ENCODE data around the gene ABHD16B.
"Not testable (repeated sequence)": the region's sequence is repeated elsewhere in the genome, so short reads cannot be mapped to it uniquely, and the experiment has no call there.

Gene ABHD16B

DNA sequence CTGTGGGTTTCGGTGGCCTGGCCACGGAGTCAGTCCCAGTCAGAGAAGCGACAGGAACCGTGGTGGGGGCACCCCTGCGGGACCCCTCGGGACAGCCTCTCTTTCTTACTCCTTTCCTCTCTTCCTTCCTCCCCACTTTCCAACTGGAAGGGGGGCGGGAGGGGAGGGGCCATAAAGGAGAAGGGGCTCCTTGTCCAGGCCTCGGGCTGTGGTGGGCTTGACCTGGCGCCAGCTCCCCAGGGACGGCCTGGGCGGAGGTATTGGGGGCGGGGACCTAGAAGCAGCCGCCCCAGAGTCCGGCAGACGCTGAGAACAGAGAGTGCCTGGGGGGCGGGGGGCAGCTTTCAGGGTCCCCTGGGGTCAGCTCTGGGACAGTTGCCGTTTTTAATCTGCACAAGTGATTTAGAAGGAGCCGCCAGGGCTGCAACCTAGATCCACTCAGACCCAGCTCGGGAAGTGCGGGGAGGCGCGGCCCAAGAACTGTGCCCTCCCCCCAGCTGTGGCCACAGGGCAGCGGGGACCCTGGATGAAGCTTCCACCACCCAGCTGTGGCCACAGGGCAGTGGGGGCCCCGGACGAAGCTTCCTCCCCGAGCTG lies 6.4 kb upstream of the ABHD16B start:
- DNase-seq (ENCODE audit: low read depth in 2 of 2) = no peak

DNA sequence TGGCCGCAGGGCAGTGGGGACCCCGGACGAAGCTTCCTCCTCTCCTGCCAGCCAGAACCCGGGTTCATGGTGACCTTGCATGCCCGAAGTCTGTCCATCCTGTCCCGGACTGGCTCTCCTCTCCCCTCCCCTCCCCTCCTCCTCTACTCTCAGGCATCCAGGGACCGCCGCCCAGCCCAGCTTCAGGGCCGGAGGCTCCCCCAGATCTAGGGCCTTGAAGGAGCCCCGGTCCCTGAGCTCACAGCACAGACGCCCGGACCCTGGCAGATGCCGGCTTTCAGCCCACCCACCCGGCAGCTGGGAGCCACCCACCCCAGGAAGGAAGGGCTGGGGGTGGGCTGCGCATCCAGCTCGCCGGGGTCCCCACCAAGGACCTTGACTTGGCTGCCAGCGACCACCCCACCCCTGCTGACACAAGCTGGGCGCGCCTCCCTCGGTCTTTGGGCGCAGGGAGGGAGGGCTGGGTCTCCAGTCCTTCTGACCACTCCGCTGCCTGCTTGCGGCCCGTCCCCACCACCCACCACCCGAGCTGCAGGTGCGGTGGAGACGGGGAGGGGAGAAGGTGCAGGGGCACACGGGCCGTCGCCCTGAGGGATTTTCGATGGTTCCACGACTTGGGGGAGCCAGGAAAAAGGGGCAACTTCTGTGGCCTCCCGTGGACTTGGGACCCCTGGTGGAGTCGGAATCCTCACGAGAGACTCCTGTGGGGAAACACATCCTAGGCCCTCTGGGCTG lies 5.8 kb upstream of the ABHD16B start:
- no peak for DNase-seq (ENCODE audit: low read depth in 2 of 2)

DNA sequence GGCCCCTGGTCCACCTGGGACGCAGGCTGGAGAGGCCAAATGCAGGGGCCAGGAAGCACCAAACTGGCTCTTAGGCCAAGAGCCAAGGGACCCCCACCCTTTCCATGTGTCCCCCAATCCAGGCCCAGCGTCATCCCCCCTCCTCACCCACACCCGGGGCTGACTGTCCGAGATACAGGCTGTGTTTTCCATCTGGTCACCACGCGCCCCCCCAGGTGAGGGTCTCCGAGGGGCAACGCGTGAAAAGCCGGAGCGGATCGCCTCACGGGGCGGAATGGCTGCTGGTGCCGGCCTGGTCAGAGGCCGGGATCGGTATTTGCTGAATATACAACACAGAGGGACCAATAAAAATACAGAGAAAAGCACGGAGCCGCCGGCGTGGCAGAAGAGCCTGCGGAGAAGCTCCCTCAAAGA lies 5.2 kb upstream of the ABHD16B start:
- no peak for DNase-seq (ENCODE audit: low read depth in 2 of 2)

DNA sequence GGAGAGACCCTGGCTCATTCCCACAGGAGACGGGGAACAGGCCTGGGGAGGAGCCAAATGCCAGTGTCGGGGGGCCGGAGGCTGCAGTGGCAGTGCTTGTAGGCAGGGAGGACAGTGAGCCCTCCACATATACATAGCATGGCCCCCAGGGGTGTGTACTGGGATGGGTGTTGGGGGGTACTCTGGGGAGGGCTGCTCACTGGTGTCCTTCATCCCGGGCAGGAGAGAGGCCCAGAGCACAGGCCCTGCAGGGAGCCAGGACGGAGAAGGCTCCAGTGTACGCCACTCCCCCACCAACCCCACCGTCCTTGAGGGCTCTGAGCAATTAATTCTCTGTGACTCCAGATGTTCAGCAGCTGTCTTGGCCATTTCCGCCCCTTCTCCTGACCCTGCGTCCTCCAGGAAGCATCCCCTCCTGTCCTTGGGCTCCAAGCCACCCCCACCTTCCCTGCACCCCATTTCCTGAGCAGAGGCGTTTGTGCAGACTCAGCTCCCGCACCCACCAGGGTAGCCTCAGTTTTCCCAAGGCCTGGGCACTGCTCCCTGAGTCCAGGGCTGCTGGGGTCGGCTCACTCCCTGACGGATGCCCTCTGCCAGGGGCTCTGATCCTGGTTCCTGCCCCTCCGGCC lies 3.4 kb upstream of the ABHD16B start:
- DNase-seq (ENCODE audit: low read depth in 2 of 2) = no peak

DNA sequence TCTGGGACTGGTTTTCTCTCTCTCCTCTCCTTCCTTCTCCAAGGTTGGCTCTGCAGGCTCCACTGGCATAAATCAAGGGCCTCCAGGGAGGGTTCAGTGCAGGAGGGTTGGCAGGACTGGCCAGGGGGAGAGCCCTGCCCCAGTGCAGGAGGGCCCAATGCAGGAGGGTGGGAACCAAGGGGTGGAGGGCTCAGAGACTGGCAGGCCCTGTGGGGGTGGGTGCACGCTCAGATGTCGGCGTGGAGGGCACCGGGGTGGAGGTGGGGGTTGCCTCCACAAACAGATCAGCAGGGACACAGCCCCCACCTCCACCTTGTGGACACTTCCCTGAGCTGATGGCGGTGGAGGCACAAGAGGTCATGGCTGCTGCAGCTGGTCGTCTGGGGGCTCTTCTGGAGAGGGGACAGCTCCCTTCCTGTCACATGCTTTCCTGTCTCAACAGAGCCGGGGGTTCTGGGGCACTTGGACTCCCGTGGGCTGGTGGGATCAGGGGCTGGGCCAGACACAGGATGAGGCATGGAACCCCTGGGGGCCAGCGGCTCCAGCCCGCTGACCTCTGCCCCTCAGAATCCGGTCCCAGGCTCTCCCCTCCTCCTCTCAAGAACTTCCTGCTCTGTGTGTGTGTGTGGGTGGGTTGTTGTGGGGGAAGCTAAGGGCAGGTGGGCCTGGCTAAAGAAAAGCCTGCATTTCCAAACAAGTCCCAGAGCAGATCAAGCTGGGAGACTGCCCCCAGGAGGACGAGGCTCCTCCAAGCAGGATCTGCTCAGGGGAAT lies 2.7 kb upstream of the ABHD16B start:
- DNase-seq (ENCODE audit: low read depth in 2 of 2) = no peak

DNA sequence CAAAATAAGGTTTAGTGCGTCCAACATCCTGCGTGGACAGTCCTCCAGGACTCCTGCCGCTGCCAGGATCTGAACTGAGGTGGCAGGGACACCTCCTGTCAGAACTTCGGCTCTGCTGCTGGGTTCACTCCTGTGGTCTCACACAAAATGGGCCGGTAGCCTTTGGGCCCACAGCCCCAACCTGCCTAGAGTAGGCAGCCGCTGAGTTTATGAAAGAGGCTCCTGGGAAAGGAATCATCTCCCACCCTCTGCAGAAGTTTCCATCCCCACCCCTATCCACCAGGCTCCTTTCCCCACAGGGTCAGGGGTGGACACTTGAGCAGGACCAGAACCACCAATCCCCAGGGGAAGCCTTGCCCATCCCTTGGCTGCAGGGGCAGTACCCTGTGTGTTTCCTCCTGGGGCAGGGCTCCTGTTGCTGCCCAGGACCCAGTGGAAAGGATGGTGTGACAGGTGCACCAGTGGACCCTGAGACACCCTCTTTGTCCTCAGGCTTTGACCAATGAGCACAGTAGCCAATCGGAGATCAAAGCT lies 2.1 kb upstream of the ABHD16B start:
- no peak for DNase-seq (ENCODE audit: low read depth in 2 of 2)

DNA sequence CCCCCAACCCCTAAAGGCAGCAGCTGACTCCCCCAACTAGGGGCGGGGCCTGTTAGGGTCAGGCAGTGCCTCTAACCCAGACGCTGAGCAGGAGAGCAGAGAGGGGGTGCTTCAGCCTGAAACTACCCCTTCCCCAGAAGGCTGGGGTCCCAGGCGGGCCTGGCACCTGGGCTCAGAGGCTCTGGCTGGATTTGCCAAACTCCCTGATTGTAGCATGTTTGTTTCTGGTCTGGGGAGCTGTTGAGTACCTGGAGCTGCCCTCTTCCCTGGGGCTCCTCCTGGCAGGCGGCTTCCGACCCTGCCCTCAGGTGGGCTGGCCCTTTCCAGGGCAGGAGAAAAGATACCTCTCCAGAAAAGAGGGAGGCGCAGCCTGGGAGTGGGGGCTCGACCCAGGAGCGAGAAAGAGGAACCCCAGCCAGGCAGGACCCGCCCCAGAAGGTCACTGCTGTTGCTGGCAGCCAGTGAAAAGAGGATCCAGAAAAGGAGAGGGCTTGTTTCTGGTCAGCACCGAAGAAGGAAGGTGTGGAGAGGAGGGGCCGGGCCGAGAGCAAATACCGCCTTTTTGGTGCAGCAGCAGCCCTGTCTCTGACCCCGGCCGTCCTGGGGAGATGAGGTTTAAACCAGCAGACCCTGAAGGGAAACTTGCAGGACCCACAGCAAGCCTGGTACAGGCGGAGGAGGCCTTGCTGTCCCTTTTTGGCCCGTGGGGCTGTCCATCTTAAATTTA lies 810 bp upstream of the ABHD16B start:
- DNase-seq (ENCODE audit: low read depth in 2 of 2) = no peak

DNA sequence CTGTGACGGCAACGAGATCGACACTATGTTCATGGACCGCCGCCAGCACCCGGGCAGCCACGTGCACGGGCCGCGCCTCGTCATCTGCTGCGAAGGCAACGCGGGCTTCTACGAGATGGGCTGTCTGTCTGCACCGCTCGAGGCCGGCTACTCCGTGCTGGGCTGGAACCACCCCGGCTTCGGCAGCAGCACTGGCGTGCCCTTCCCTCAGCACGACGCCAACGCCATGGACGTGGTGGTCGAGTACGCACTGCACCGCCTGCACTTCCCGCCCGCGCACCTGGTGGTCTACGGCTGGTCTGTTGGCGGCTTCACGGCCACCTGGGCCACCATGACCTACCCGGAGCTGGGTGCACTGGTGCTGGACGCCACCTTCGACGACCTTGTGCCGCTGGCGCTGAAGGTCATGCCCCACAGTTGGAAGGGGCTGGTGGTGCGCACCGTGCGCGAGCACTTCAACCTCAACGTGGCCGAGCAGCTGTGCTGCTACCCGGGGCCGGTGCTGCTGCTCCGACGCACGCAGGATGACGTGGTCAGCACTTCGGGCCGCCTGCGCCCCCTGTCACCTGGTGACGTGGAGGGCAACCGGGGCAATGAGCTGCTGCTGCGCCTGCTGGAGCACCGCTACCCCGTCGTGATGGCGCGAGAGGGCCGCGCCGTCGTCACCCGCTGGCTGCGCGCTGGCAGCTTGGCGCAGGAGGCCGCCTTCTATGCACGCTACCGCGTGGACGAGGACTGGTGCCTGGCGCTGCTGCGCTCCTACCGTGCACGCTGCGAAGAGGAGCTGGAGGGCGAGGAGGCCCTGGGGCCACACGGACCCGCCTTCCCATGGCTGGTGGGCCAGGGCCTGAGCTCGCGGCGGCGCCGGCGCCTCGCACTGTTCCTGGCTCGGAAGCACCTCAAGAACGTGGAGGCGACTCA lies 943 bp downstream of the ABHD16B start:
- DNase-seq (ENCODE audit: low read depth in 2 of 2) = no peak

DNA sequence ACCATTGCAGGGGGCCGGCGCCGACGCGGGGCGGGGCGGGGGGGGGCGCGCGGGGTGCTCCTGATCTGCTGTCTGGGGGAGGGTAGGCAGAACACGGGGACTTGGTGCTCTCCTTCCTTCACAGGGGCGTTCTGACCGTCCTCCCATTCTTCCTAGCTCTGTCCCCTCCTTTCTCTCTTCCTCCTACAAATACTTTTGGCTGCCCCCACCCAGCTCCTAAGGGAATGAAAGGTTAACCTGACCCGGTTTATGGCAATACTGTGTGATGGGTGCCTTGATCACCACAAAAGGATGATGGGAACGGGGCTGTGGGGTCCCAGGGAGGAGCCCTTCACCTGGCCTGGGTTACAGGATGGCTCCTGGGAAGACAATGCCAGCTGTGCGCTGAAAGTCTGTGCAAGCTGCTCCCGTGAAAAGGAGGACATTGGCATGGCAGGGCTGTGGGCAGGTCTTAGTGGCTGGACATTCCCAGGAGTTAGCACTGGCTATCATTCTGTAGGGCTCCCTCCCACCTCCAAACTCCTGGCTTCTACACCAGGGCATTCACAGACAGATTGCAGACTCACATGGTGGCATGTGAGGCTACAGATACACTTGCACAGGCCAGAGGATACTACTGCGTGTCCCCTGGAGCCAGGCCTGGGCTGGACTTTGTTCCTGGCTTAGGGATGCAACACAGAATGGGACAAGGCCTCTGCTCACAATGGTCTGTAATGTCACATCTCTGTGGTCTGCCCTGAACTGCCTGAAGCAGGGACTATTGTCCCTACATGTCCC lies 1.9 kb downstream of the ABHD16B start:
- no peak for DNase-seq (ENCODE audit: low read depth in 2 of 2)

DNA sequence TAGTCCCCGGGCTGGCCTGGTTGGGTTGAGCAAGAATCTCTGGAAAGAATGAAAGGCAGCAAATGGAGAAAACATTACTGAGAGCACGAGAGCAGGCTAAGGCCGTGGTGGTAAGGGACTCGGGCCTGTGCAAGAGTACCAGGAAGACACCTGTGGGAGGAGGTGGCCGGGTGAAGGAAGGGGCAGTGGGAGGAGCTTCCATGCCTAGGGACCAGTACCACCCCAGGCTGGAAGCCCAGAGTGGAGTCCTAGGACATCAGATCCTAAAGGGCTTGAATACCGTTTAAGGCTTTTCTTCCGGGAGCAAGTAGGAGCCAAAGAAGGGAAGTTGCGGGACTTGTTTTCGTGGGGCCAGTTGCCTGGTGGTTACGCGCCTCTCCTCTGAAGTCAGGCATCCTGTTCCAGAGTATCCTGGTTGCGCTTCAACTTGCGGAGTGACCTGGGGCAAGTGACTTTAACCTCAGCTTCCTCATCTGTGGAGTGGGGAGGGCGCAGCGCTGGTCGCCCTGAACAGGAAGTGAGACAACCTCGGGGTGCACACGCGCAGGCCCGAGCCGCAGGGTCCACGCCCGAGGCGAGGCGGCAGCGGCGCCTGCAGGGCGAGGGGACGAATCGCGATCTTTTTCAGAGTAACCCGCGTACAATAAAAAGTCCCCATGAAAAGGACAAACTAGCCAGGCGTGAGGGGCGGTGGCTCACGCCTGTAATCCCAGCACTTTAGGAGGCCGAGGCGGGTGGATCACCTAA lies 2.7 kb downstream of the ABHD16B start:
- peak; percentile 69 to 74 for DNase-seq (ENCODE audit: low read depth in 2 of 2)

DNA sequence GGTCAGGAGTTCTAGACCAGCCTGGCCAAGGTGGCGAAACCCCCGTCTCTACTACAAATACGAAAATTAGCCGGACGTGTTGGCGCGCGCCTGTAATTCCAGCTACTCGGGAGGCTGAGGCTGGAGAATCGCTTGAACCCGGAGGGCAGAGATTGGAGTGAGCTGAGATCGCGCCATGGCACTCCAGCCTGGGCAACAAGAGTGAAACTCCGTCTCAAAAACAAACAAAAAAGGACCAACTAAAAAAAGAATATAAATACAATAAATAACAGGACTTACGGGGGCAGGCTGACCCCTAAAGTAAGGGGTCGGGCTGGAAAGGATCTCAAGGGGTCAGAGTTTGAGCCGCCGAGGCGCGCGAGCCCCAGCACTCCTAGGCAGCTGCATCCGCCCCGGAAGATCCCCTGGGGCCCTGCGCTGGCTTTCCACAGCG lies 3.3 kb downstream of the ABHD16B start:
- no peak for DNase-seq (ENCODE audit: low read depth in 2 of 2)

DNA sequence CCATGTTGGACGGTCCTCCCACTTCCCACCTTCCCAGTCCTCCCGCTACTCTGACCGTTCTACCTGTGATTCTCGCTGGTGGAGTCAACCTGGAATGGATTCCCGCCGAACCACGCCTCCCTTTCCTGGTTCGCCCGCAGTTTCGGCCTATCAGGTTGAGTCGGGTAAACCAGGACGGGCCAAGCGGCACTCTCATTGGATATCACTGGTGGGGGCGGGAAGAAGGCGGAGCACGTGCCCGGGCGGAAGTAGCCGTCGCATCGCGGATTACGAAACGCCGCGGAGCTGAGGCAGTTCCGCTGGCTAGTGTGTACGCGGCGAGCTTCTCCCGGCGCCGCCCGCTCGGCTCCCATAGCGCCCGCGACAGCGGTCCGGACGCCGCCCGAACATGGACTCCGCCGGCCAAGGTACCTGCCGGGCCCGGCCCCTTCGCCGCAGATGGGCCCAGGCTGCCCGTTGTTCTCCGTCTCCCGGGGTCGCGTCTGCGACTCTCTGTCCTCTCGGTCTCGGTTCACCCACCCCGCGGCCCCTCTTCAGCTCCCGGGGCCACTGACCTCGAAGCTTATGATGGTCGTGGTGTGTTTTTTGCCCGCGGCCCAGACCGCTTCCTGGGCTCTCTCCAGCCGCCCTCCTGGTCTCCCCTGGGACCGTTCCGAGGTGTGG lies 3.8 kb downstream of the ABHD16B start, which contains the start of gene TPD52L2:
TPD52L2 (plus strand) TSS at position 293 of the 663 bp plus-strand sequence; CDS start at position 389, 96 bp downstream.
- peak; percentile 98 for DNase-seq (ENCODE audit: low read depth in 2 of 2)

DNA sequence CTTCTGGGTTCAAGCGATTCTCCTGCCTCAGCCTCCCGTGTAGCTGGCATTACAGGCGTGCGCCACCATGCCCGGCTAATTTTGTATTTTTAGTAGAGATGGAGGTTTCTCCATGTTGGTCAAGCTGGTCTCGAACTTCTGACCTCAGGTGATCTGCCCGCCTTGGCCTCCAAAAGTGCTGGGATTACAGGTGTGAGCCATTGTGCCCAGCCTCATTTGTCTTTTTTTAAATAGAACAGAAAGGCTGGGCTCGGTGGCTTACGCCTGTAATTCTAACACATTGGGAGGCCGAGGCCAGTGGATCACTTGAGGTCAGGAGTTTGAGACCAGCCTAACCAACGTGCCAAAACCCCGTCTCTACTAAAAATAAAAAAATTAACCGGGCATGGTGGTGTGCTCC lies 5.7 kb downstream of the ABHD16B start:
- not testable (repeated sequence) for DNase-seq (ENCODE audit: low read depth in 2 of 2)

DNA sequence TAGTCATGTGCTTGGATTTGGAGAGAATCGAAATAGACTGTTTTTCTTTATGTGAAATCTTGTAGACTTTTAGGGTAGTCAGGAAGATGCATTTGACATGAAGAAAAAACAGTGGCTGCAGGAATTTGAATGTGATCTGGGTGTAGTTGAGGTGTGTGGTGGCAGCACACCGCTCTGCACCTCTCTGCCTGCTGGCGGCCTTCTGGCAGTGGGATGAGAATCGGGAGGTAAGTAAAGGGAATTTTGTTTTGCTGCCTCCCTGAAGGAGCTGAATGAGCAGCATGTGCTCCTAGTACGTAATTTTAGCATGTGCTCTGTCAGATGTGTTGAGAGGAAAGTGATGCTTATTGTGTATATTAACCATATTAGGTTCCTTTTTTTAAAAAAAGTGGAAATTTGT lies 7.0 kb downstream of the ABHD16B start:
- DNase-seq (ENCODE audit: low read depth in 2 of 2) = no peak

DNA sequence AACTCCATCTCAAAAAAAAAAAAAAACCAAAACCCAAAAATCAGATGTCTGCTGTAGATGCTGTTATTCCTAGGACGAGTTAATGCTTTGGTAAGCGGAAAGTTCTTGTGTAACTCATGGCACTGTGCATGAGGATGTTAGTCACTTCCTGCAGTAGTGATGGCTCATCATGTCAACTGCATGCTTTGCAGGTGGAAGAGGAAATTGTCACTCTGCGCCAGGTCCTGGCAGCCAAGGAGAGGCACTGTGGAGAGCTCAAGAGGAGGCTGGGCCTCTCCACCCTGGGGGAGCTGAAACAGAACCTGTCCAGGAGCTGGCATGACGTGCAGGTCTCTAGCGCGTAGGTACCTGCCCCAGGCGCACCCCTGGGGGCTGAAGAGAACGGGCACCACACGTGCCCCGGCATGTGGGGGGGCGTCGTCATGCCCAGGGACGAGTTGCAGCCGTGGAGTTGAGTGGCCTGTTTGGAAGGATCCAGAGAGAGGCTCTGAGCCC lies 12.2 kb downstream of the ABHD16B start:
- peak in 1 of 2 donors; percentile 45 for DNase-seq (ENCODE audit: low read depth in 2 of 2)

DNA sequence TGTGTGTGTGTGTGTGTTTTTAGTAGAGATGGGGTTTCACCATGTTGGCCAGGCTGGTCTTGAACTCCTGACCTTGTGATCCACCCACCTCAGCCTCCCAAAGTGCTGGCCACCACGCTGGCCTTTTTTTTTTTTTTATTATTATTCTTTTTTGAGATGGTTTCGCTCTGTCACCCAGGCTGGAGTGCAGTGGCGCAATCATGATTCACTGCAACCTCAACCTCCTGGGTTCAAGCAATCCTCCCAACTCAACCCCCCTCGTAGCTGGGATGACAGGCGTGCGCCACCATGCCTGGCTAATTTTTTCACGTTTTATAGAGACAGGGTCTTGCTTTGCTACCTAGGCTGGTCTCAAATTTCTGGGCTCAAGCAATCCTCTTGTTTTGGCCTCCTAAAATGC lies 12.9 kb downstream of the ABHD16B start:
- not testable (repeated sequence) for DNase-seq (ENCODE audit: low read depth in 2 of 2)

DNA sequence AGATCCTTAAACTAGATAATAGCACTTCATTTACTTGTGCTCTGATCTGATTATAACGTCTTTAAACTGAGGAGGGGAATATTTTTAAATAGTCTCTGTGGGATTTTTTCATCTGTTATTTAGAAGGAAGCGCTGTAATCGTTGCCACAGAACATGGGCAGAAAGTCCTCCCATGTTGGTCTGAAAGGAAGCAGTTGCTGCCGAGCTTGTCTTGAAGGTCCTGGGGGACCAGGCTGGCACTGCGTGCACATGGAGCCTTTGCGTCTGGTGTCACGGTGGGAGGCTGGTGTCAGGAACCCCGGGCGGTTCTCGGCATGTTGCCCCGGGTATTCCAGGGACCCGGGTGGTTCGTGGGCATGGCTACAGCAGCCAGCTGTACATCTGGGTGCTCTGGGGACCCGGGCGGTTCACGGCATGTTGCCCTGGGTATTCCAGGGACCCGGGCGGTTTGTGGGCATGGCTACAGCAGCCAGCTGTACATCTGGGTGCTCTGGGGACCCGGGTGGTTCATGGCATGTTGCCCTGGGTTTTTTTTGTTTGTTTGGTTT lies 15.3 kb downstream of the ABHD16B start:
- no peak for DNase-seq (ENCODE audit: low read depth in 2 of 2)

All from stimulated activated CD8-positive, alpha-beta memory T cell treated with anti-CD3 and anti-CD28 coated beads, Interleukin-15, amount 100 ng/mL, for 48 hours (primary cell).